ENCODE data around the gene METAP2. TPM values are rescaled to one million over a fixed set of nuclear protein-coding genes. Genes with fewer than 3 reads are reported as not detected.

The METAP2 gene
- total and polyA plus RNA-seq, 5 donors = 55.0 to 70.3 (median 65.8) TPM

- no peaks in the 10 kb centered on the region for H3K27me3 ChIP-seq (ENCODE audit: control insufficient read depth, insufficient read depth)
- H3K4me3 ChIP-seq (ENCODE audit: low read length) = no peak overlapping the region
- DNase-seq (no peak), ATAC-seq (no peak)
- H3K9me3 ChIP-seq (ENCODE audit: control insufficient read depth, low read length) = no peaks in the 10 kb centered on the region
- H3K27ac ChIP-seq (ENCODE audit: low read length) = no peak overlapping the region
- H3K4me1 ChIP-seq (ENCODE audit: control insufficient read depth, insufficient read depth, low read length) = no peaks in the 10 kb centered on the region
- WGBS = 43% methylated on average over 5 of the region's 5 CpGs
- intact Hi-C loops (cut with DNase I) = loop anchor here in 2 of 4 donors (10.0 kb wide), 3 partner anchors 184 to 424 kb away; no protein-coding TSS in a partner anchor
Measured at GRCh38 chr12:95538656-95539055, 64.7 kb downstream of the METAP2 start.

DNA sequence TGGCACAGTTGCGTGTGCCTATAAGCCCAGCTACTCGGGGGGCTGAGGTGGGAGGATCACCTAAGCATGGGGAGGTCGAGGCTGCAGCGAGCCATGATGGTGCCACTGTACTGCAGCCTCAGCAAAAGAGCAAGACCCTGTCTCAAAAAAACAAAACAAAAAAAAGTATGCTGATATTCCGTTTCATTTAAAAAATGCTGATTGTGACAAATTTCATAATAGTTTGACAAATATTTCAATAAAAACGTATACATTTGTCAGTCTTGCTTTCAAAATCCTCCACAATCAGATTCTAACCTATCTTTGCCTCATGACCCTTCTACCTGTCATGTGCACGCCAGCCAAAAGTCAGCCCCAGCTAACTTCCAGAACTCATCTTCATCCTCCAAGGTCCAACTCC lies 67.5 kb downstream of the METAP2 start:
- H3K27ac ChIP-seq (ENCODE audit: low read length) = no peak overlapping the region
- DNase-seq (no peak), ATAC-seq (no peak)
- H3K27me3 ChIP-seq (ENCODE audit: control insufficient read depth, insufficient read depth) = no peaks in the 10 kb centered on the region
- no peak overlapping the region for H3K4me3 ChIP-seq (ENCODE audit: low read length)
- intact Hi-C loops (cut with DNase I) = no loop called here
- 85% methylated on average over 7 of the region's 7 CpGs for WGBS
- no peaks in the 10 kb centered on the region for H3K4me1 ChIP-seq (ENCODE audit: control insufficient read depth, insufficient read depth, low read length)
- no peaks in the 10 kb centered on the region for H3K9me3 ChIP-seq (ENCODE audit: control insufficient read depth, low read length)

DNA sequence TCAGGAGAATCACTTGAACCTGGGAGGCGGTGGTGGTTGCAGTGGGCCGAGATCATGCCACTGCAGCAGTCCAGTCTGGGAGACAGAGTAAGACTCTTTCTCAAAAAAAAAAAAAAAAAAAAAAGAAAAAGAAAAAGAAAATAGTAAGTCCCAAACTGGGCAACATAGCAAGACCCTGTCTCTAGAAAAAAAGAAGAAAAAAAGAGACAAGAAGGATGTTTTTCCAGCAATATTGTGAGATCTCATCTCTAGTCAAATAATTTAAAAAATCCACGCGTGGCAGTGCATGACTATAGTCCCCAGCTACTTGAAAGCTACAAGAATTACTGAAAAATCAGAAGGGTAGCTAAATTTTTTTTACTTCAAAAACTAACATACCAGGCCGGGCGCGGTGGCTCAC lies 69.4 kb downstream of the METAP2 start:
- Histone ChIP-seq H3K4me3 (ENCODE audit: low read length) (no peak overlapping the region), H3K9me3 (ENCODE audit: control insufficient read depth, low read length) (no peaks in the 10 kb centered on the region), H3K27me3 (ENCODE audit: control insufficient read depth, insufficient read depth) (no peaks in the 10 kb centered on the region), H3K4me1 (ENCODE audit: control insufficient read depth, insufficient read depth, low read length) (no peaks in the 10 kb centered on the region), H3K27ac (ENCODE audit: low read length) (no peak overlapping the region)
- DNase-seq (no peak), ATAC-seq (no peak)
- intact Hi-C loops (cut with DNase I) = no loop called here
- WGBS = 98% methylated on average over 7 of the region's 7 CpGs

DNA sequence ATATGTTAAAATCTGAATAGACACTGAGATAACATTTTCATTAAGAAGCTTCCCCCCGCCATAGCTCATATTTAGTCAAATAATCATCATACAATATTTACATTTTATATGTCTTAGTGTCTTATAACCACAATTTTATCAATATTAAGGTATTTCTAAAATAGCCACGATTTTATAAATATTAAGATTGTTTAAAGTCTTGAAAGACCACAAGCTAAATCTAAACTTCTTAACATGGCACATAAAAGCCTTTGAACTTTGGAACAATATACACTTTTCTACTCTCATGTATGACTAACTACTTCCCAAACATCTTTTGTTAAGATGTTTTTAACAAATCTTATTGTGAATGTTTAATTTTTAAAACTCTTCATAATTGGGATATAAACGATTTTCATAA lies 70.8 kb downstream of the METAP2 start:
- 63% methylated on average over 3 of the region's 3 CpGs for WGBS
- Histone ChIP-seq H3K27me3 (ENCODE audit: control insufficient read depth, insufficient read depth) (no peaks in the 10 kb centered on the region), H3K9me3 (ENCODE audit: control insufficient read depth, low read length) (no peaks in the 10 kb centered on the region), H3K4me3 (ENCODE audit: low read length) (no peak overlapping the region), H3K27ac (ENCODE audit: low read length) (no peak overlapping the region), H3K4me1 (ENCODE audit: control insufficient read depth, insufficient read depth, low read length) (no peaks in the 10 kb centered on the region)
- intact Hi-C loops (cut with DNase I) = no loop called here
- DNase-seq (no peak), ATAC-seq (no peak)

DNA sequence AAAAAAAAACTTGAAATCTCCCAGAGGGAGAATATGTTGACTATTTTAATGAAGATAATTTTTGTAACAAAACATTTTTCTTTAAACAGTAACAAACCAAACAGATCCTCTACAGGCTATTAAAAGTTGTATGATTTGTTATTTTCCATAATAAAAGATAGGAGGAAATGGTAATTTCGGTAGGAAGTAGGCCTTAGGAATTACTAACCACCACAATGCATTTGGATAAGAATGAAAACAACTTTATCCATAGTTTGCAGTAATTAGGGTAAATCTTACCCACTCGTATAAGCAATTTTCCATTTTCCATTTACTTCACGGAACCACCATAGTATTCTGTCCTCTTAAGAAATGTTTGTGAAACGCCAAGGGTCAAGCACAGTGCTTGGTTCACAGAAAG lies 71.4 kb downstream of the METAP2 start:
- no peak overlapping the region for H3K27ac ChIP-seq (ENCODE audit: low read length)
- 85% methylated on average over 4 of the region's 4 CpGs for WGBS
- H3K9me3 ChIP-seq (ENCODE audit: control insufficient read depth, low read length) = no peaks in the 10 kb centered on the region
- no peak for ATAC-seq
- no peaks in the 10 kb centered on the region for H3K4me1 ChIP-seq (ENCODE audit: control insufficient read depth, insufficient read depth, low read length)
- DNase-seq = no peak
- no peak overlapping the region for H3K4me3 ChIP-seq (ENCODE audit: low read length)
- no peaks in the 10 kb centered on the region for H3K27me3 ChIP-seq (ENCODE audit: control insufficient read depth, insufficient read depth)
- intact Hi-C loops (cut with DNase I) = no loop called here

- intact Hi-C loops (cut with DNase I) = no loop called here
- ATAC-seq (no peak), DNase-seq (no peak)
- 72% methylated on average over 8 of the region's 8 CpGs for WGBS
- Histone ChIP-seq H3K27me3 (ENCODE audit: control insufficient read depth, insufficient read depth) (no peaks in the 10 kb centered on the region), H3K4me3 (ENCODE audit: low read length) (no peak overlapping the region), H3K9me3 (ENCODE audit: control insufficient read depth, low read length) (no peaks in the 10 kb centered on the region), H3K4me1 (ENCODE audit: control insufficient read depth, insufficient read depth, low read length) (no peaks in the 10 kb centered on the region), H3K27ac (ENCODE audit: low read length) (no peak overlapping the region)
Measured at GRCh38 chr12:95545731-95546490, 72.0 kb downstream of the METAP2 start.

DNA sequence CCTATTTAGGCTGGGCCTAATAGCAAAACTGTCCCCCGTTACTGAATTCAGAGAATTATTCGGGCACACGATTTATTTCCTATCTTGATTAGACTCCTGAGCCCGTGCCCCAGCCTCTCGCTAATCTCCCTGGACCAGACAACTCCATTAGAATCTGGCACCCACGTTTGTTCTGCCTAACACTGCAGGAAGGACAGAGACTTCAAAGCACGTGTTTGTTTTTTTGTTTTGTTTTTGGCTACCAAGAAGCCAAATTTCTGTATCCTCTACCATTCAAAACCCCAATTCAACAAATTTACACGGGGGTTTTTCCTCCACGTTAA lies 72.5 kb downstream of the METAP2 start:
- no peaks in the 10 kb centered on the region for H3K4me1 ChIP-seq (ENCODE audit: control insufficient read depth, insufficient read depth, low read length)
- H3K27ac ChIP-seq (ENCODE audit: low read length) = no peak overlapping the region
- WGBS = 59% methylated on average over 9 of the region's 9 CpGs
- H3K9me3 ChIP-seq (ENCODE audit: control insufficient read depth, low read length) = no peaks in the 10 kb centered on the region
- intact Hi-C loops (cut with DNase I) = no loop called here
- no peak for DNase-seq
- no peaks in the 10 kb centered on the region for H3K27me3 ChIP-seq (ENCODE audit: control insufficient read depth, insufficient read depth)
- H3K4me3 ChIP-seq (ENCODE audit: low read length) = no peak overlapping the region
- ATAC-seq = no peak

GRCh38 chr12:95547522-95548055 lies 73.6 kb downstream of the METAP2 start:
- no peaks in the 10 kb centered on the region for H3K4me1 ChIP-seq (ENCODE audit: control insufficient read depth, insufficient read depth, low read length)
- no peaks in the 10 kb centered on the region for H3K27me3 ChIP-seq (ENCODE audit: control insufficient read depth, insufficient read depth)
- peak overlapping the region; percentile 89 for H3K4me3 ChIP-seq (ENCODE audit: low read length)
- WGBS = 39% methylated on average over 9 of the region's 9 CpGs
- ATAC-seq = no peak
- intact Hi-C loops (cut with DNase I) = no loop called here
- H3K9me3 ChIP-seq (ENCODE audit: control insufficient read depth, low read length) = no peaks in the 10 kb centered on the region
- H3K27ac ChIP-seq (ENCODE audit: low read length) = peak overlapping the region; percentile 13
- no peak for DNase-seq

DNA sequence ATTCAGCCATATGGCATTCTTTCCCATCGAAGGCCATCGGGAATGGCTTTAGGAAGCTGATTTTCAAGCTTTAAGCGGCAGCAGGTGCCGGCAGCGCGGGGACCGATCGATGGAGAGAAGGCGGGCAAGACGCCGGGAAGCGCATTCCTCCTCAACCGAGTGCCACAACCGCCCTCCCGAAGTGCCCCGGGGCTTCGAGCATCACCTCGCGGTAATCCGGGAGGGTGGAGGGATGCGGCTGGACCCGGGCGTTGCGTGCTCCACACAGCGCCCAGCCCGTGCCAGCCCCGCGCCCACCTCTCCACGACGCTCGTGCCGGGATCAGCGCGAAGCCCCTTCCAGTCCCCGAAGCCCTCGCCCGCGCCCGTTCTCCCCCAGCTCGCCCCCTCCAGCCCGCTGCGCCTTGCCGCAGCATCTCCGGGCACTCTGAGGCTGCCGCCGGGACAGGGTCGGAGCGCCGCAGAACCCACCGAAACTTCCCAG lies 74.1 kb downstream of the METAP2 start:
- H3K4me1 ChIP-seq (ENCODE audit: control insufficient read depth, insufficient read depth, low read length) = no peaks in the 10 kb centered on the region
- H3K27ac ChIP-seq (ENCODE audit: low read length) = peak overlapping the region; percentile 40
- no peaks in the 10 kb centered on the region for H3K27me3 ChIP-seq (ENCODE audit: control insufficient read depth, insufficient read depth)
- DNase-seq (peak; percentile 19 to 70 (median 69)), ATAC-seq (peak; percentile 74 to 77)
- H3K9me3 ChIP-seq (ENCODE audit: control insufficient read depth, low read length) = no peaks in the 10 kb centered on the region
- intact Hi-C loops (cut with DNase I) = no loop called here
- peak overlapping the region; percentile 89 for H3K4me3 ChIP-seq (ENCODE audit: low read length)
- 1% methylated on average over 50 of the region's 50 CpGs for WGBS

DNA sequence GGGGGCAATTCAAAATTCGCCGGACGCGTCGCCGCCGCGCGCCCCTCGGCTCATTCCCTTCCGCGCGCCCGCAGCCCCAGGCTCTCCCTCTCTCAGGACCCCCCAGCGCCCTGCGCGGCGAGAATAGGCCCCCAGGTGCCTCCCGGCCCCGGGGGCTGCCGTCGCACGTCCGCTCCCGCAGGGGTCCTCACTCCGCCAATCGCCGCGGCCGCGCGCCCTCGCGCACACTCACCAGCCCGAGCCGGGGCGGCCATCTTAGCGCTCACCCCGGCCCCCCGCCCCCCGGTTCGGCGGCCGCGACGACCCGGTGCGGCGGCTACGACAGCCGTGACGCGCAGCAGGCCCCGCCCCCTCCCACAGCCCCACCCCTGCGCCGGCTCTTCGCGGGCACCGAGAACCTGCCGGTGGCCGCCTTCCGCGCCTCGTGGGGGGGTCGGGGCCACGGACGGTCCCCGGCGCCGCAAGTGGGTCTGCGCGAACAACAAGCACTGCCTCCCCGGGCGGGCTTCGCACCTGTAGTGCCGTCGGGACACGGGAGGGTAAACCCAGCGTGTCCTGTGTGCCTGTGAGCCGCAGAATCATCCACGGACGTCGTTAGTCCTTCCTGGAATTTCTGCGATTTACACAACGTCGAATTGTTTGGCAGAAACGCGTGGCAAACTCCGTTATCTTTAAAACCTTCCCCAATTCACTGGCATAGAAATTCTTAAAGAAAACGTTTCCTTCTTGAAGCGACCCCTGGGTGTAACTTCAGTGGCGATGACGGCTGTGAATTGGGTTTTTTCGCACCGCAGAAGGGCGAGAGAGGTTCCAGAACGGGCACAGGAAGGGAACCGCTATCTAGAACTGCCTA lies 74.8 kb downstream of the METAP2 start:
- Histone ChIP-seq H3K9me3 (ENCODE audit: control insufficient read depth, low read length) (no peaks in the 10 kb centered on the region), H3K4me3 (ENCODE audit: low read length) (peak overlapping the region; percentile 89), H3K27me3 (ENCODE audit: control insufficient read depth, insufficient read depth) (no peaks in the 10 kb centered on the region), H3K4me1 (ENCODE audit: control insufficient read depth, insufficient read depth, low read length) (no peaks in the 10 kb centered on the region), H3K27ac (ENCODE audit: low read length) (peak overlapping the region; percentile 40)
- ATAC-seq = peak; percentile 92 to 94
- DNase-seq = peak; percentile 33 to 86 (median 85)
- intact Hi-C loops (cut with DNase I) = no loop called here
- 5% methylated on average over 97 of the region's 98 CpGs for WGBS
